IMR-90 (cell line): ENCODE results near the gene WDR76. TPM values are rescaled to one million over a fixed set of nuclear protein-coding genes. Genes with fewer than 3 reads are reported as not detected.
"Not testable (repeated sequence)": the region's sequence is repeated elsewhere in the genome, so short reads cannot be mapped to it uniquely, and the experiment has no call there.

Experiments used
- ATAC-seq: fragments of 200-7000 bp; cut with Tn5 transposase; 2 replicates; pipeline ENCODE4 v1.9.1; 2020; ENCODE audit warnings: low read depth, mild to moderate bottlenecking, moderate library complexity
- BruUV-seq: library from RNA; stranded (reverse); fragments of 400-500 nt; replicated peaks from 2 replicates; lab custom pipeline; 2021; lab: Mats Ljungman, UMichigan
- CTCF ChIA-PET: fragments of 300-600 bp; formaldehyde crosslinking; extraction: SDS; loops from one replicate; lab custom pipeline; 2021; ENCODE audit warnings: antibody characterized with exemption; lab: Yijun Ruan, JAX
- POLR2A ChIA-PET: fragments of 300-600 bp; sonication (Branson Sonifier 250); formaldehyde crosslinking; loops from one replicate; lab custom pipeline; 2022; ENCODE audit warnings: antibody characterized with exemption; ENCODE audit not compliant: unreplicated experiment; lab: Charles Lee
- DNase-seq: peaks from one replicate; pipeline ENCODE4 v3.0.0; 2013
- H2AFZ ChIP-seq: replicated peaks from 2 replicates; pipeline ENCODE3; 2013; ENCODE audit warnings: low read length, mild to moderate bottlenecking; ENCODE audit not compliant: poor library complexity
- H2AK5ac ChIP-seq: 2 replicates; pipeline ENCODE4 v1.6.1; 2013; ENCODE audit warnings: low read depth, low read length, inconsistent platforms
- H2AK9ac ChIP-seq: replicated peaks from 2 replicates; pipeline ENCODE3; 2013; ENCODE audit warnings: mild to moderate bottlenecking, low read depth, low read length, moderate library complexity; ENCODE audit not compliant: poor library complexity
- H2BK120ac ChIP-seq: 2 replicates; pipeline ENCODE4 v1.6.1; 2013; ENCODE audit warnings: low read depth, low read length, inconsistent platforms
- H2BK15ac ChIP-seq: 3 replicates; pipeline ENCODE4 v1.6.1; 2013; ENCODE audit warnings: low read depth, low read length, inconsistent platforms
- H2BK20ac ChIP-seq: 2 replicates; pipeline ENCODE4 v1.6.1; 2013; ENCODE audit warnings: low read depth, mild to moderate bottlenecking, inconsistent platforms, low read length, moderate library complexity
- H2BK5ac ChIP-seq: 2 replicates; pipeline ENCODE4 v1.6.1; 2013; ENCODE audit warnings: mild to moderate bottlenecking, low read depth, low read length, inconsistent platforms; ENCODE audit not compliant: poor library complexity, severe bottlenecking
- H3K14ac ChIP-seq: replicated peaks from 2 replicates; pipeline ENCODE4 v1.6.1; 2013; ENCODE audit warnings: low read depth, low read length, inconsistent platforms
- H3K18ac ChIP-seq: 2 replicates; pipeline ENCODE4 v1.6.1; 2013; ENCODE audit warnings: low read depth, low read length, control low read depth
- H3K23ac ChIP-seq: 2 replicates; pipeline ENCODE4 v1.6.1; 2013; ENCODE audit warnings: low read depth, low read length, inconsistent platforms
- H3K27ac ChIP-seq: 2 replicates; pipeline ENCODE4 v1.5.1; 2013; ENCODE audit warnings: mild to moderate bottlenecking, control low read depth, low read length; ENCODE audit not compliant: insufficient read depth
- H3K27me3 ChIP-seq: 2 replicates; pipeline ENCODE4 v1.6.1; 2013; ENCODE audit warnings: low read length; ENCODE audit not compliant: control insufficient read depth, insufficient read depth
- H3K36me3 ChIP-seq: 2 replicates; pipeline ENCODE4 v1.6.1; 2013; ENCODE audit warnings: low read length, mixed read lengths; ENCODE audit not compliant: control insufficient read depth, insufficient read depth
- H3K4ac ChIP-seq: 2 replicates; pipeline ENCODE4 v1.6.1; 2013; ENCODE audit warnings: low read depth, low read length, inconsistent platforms
- H3K4me1 ChIP-seq: 2 replicates; pipeline ENCODE4 v1.6.1; 2013; ENCODE audit warnings: low read length, mixed read lengths; ENCODE audit not compliant: control insufficient read depth, insufficient read depth
- H3K4me2 ChIP-seq: 2 replicates; pipeline ENCODE4 v1.6.1; 2013; ENCODE audit warnings: low read depth, mild to moderate bottlenecking, control low read depth, low read length, moderate library complexity
- H3K4me3 ChIP-seq: 2 replicates; pipeline ENCODE4 v1.5.1; 2013; ENCODE audit warnings: low read depth, mild to moderate bottlenecking, control low read depth, low read length, moderate library complexity; ENCODE audit not compliant: insufficient read depth
- H3K56ac ChIP-seq: 2 replicates; pipeline ENCODE4 v1.6.1; 2013; ENCODE audit warnings: low read length, inconsistent platforms; ENCODE audit not compliant: insufficient read depth; ENCODE audit errors: extremely low read depth
- H3K79me1 ChIP-seq, 2 experiments: 2 replicates each; pipeline ENCODE4 v1.6.1; 2013; ENCODE audit warnings: low read length in 2 of 2, inconsistent platforms in 1 of 2, low read depth in 1 of 2
- H3K9ac ChIP-seq: 2 replicates; pipeline ENCODE4 v1.6.1; 2013; ENCODE audit warnings: low read depth, low read length, control low read depth
- H3K9me1 ChIP-seq: 2 replicates; pipeline ENCODE4 v1.6.1; 2013; ENCODE audit warnings: low read length, inconsistent platforms; ENCODE audit not compliant: insufficient read depth
- H3K9me3 ChIP-seq: 2 replicates; pipeline ENCODE4 v1.6.1; 2013; ENCODE audit warnings: low read length; ENCODE audit not compliant: control insufficient read depth, insufficient read depth
- H4K20me1 ChIP-seq: 2 replicates; pipeline ENCODE4 v1.6.1; 2013; ENCODE audit warnings: low read length, inconsistent platforms; ENCODE audit not compliant: insufficient read depth
- H4K5ac ChIP-seq: 2 replicates; pipeline ENCODE4 v1.6.1; 2013; ENCODE audit warnings: mild to moderate bottlenecking, low read depth, low read length, control low read depth
- H4K8ac ChIP-seq, 2 experiments: 2 replicates each; pipeline ENCODE4 v1.6.1; 2013; ENCODE audit warnings: low read depth in 2 of 2, low read length in 2 of 2, control low read depth in 1 of 2, inconsistent platforms in 1 of 2
- H4K91ac ChIP-seq: 2 replicates; pipeline ENCODE4 v1.6.1; 2013; ENCODE audit warnings: low read depth, low read length, inconsistent platforms; ENCODE audit not compliant: insufficient read depth
- WGBS, 2 experiments: methylation state at CpG; one replicate each; pipeline versions ENCODE4 v1.1.5 to v1.1.7; 2013; ENCODE audit warnings: missing lambda C conversion rate in 2 of 2; ENCODE audit not compliant: insufficient read length in 1 of 2; ENCODE audit errors: extremely low coverage in 2 of 2; 5-methylcytosine and 5-hydroxymethylcytosine counted together
- dilution Hi-C: fragments of 300-500 bp; cut with HindIII; formaldehyde crosslinking; loops from one replicate; pipeline ENCODE4 v1.14.3; 2018; ENCODE audit warnings: low sequenced_read_pairs; ENCODE audit not compliant: unreplicated experiment
- in situ Hi-C: fragments of 300-500 bp; cut with MboI; formaldehyde crosslinking; loops from 3 replicates; pipeline ENCODE4 v1.14.3; 2019; ENCODE audit warnings: low sequenced_read_pairs, inconsistent platforms, mixed read lengths
- intact Hi-C: fragments of 100-400 bp; cut with micrococcal nuclease; formaldehyde crosslinking; loops from 2 replicates; pipeline ENCODE4 v1.10.0; 2022
- polyA plus RNA-seq, 3 experiments: library from polyadenylated mRNA; depleted of rRNA; stranded (reverse); fragments of >200 nt; gene quantifications; 2 replicates each; pipeline ENCODE4 v1.2.3, GENCODE V29; 2012; ENCODE audit warnings: low replicate concordance in 1 of 3
- total RNA-seq: library from RNA; depleted of rRNA; stranded (reverse); fragments of >200 nt; gene quantifications from 2 replicates; pipeline ENCODE4 v1.2.3, GENCODE V29; 2012

The WDR76 gene
- total and polyA plus RNA-seq, 2 of the 4 experiments (the other 2 are of a cell fraction), result 4.8 to 25.8 TPM

GRCh38 chr15:43831519-43832052 is 4.8 kb downstream of the WDR76 start:
- H3K9me1 ChIP-seq, dilution Hi-C loops, H3K18ac ChIP-seq, H3K4ac ChIP-seq, POLR2A ChIA-PET, H2AK9ac ChIP-seq, H4K5ac ChIP-seq, BruUV-seq, H3K4me1 ChIP-seq, H2BK120ac ChIP-seq, H2AK5ac ChIP-seq, ATAC-seq, H4K20me1 ChIP-seq, intact Hi-C loops, H3K27me3 ChIP-seq, H3K23ac ChIP-seq, H4K8ac ChIP-seq, H3K27ac ChIP-seq, H3K36me3 ChIP-seq, DNase-seq, H2BK20ac ChIP-seq, H3K9me3 ChIP-seq, H3K4me2 ChIP-seq, in situ Hi-C loops, H2AFZ ChIP-seq, H3K9ac ChIP-seq, H2BK15ac ChIP-seq, H3K4me3 ChIP-seq, H4K91ac ChIP-seq, H3K56ac ChIP-seq, H2BK5ac ChIP-seq, H3K14ac ChIP-seq: not testable (repeated sequence)
- peaks cover 0 to 39% of the 10 kb centered on the region in 2 experiments; a peak in 3 of 4 replicates for H3K79me1 ChIP-seq
- CTCF ChIA-PET, result interaction anchor here (0.7 kb wide), 1 partner anchor 178 kb away, joined by 3 read pairs; no protein-coding TSS in a partner anchor
- WGBS, 2 experiments, result 100% methylated on average over 4 of the region's 14 CpGs; no CpG with 5 or more reads in 1 of the 2 experiments

- H3K14ac ChIP-seq, H3K9me1 ChIP-seq, H3K27me3 ChIP-seq, H3K36me3 ChIP-seq, H3K9ac ChIP-seq, H3K4me2 ChIP-seq, BruUV-seq, H3K18ac ChIP-seq, H2BK120ac ChIP-seq, POLR2A ChIA-PET, H3K4ac ChIP-seq, H3K23ac ChIP-seq, H2BK15ac ChIP-seq, in situ Hi-C loops, H4K91ac ChIP-seq, H3K27ac ChIP-seq, H2AK5ac ChIP-seq, ATAC-seq, H3K9me3 ChIP-seq, H4K20me1 ChIP-seq, H3K4me3 ChIP-seq, intact Hi-C loops, DNase-seq, H3K56ac ChIP-seq, H4K5ac ChIP-seq, dilution Hi-C loops, H2AK9ac ChIP-seq, H2BK5ac ChIP-seq, H2AFZ ChIP-seq, H3K4me1 ChIP-seq, CTCF ChIA-PET, H2BK20ac ChIP-seq: not testable (repeated sequence)
- Histone ChIP-seq H3K79me1 (peaks cover 0 to 35% of the 10 kb centered on the region in 2 experiments; a peak in 3 of 4 replicates), H4K8ac (peak overlapping the region in 1 of 2 experiments; percentile 66; a peak in 1 of 4 replicates)
- WGBS, 2 experiments, result no CpG with 5 or more reads among the region's 6 CpGs
These were observed 5.7 kb downstream of the WDR76 start for GRCh38 chr15:43832485-43832884.
